Motor neuron (in vitro differentiated cells): ENCODE measurements around the gene KMT2A. TPM values are rescaled to one million over a fixed set of nuclear protein-coding genes. Genes with fewer than 3 reads are reported as not detected.

Source experiments
- ATAC-seq, 8 experiments: fragments of 200-7000 bp; cut with Tn5 transposase; replicated peaks in 6 of 8; 2 replicates each; pipeline ENCODE4 v1.8.0; 2021; ENCODE audit warnings: mild to moderate bottlenecking in 8 of 8, moderate library complexity in 8 of 8
- H3K27ac ChIP-seq, 2 donors: fragments of 250-450 bp; sonication (Bioruptor Pico); 2 replicates each; pipeline ENCODE4 v1.9.0; 2021; ENCODE audit warnings: antibody characterized with exemption in 2 of 2, mild to moderate bottlenecking in 2 of 2, moderate library complexity in 1 of 2
- H3K4me1 ChIP-seq, 2 donors: fragments of 250-450 bp; sonication (Bioruptor Pico); replicated peaks in 1 of 2; 2 replicates each; pipeline ENCODE4 v1.6.1; 2021; ENCODE audit warnings: antibody characterized with exemption in 2 of 2, mild to moderate bottlenecking in 2 of 2, moderate library complexity in 1 of 2
- H3K4me3 ChIP-seq, 5 donors: fragments of 250-450 bp; sonication (Bioruptor Pico); 2 replicates each; pipeline ENCODE4 v1.9.0; 2021; ENCODE audit warnings: antibody characterized with exemption in 5 of 5, mild to moderate bottlenecking in 5 of 5, moderate library complexity in 4 of 5
- WGBS, 10 experiments: fragments of 450-650 bp; shearing (Covaris generic); methylation state at CpG; one replicate each; pipeline ENCODE4 v1.0.0; 2022; 5-methylcytosine and 5-hydroxymethylcytosine counted together
- in situ Hi-C, 9 experiments: fragments of 400-800 bp; cut with MboI; loops; one replicate each; pipeline ENCODE4 v1.15.0; 2021; ENCODE audit warnings: low sequenced_read_pairs in 9 of 9, low pct_unique_long_range_greater_than_20kb in 2 of 9; ENCODE audit not compliant: unreplicated experiment in 9 of 9
- total RNA-seq, 8 experiments: library from RNA; unstranded; fragments of 300-600 nt; gene quantifications; 2 replicates each; pipeline versions ENCODE4 v1.2.3 to v1.2.4, GENCODE V29; 2022

Gene KMT2A
- total RNA-seq, 8 experiments from 2014 or later, result 23.2 to 70.5 (median 47.6) TPM

DNA sequence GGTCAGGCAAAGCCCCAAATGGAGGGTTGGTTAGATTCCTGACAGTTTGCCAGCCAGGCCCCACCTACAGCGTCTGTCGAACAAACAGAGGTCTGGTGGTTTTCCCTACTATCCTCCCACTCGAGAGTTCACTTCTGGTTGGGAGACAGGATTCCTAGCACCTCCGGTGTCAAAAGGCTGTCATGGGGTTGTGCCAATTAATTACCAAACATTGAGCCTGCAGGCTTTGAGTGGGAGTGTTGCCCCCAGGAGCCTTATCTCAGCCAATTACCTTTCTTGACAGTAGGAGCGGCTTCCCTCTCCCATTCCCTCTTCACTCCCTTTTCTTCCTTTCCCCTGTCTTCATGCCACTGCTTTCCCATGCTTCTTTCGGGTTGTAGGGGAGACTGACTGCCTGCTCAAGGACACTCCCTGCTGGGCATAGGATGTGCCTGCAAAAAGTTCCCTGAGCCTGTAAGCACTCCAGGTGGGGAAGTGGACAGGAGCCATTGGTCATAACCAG is 86.3 kb downstream of the KMT2A start:
- Histone ChIP-seq H3K4me1 (no peaks in the 10 kb centered on the region), H3K27ac (no peak overlapping the region), H3K4me3 (no peak overlapping the region)
- WGBS, 10 experiments, result 13 to 100% (median 76%) methylated on average over 1 to 3 of the region's 6 CpGs; no CpG with 5 or more reads in 2 of the 10 experiments
- ATAC-seq, result peak in 6 of 8 experiments; percentile 55 to 84 (median 63)
- in situ Hi-C loops, result no loop called here

DNA sequence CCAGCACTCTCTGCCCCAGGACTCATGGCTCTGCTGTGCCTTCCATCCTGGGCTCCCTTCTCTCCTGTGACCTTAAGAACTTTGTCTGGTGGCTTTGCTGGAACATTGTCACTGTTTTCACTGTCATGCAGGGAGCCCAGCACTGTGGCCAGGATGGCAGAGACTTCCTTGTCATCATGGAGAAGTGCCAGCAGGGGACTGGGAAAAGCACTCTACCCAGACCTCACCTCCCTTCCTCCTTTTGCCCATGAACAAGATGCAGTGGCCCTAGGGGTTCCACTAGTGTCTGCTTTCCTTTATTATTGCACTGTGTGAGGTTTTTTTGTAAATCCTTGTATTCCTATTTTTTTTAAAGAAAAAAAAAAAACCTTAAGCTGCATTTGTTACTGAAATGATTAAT is 88.1 kb downstream of the KMT2A start:
- H3K4me3 ChIP-seq, result no peak overlapping the region
- peaks cover 2 to 3% of the 10 kb centered on the region in 2 donors for H3K4me1 ChIP-seq
- peak in 4 of 8 experiments; percentile 6 to 47 (median 22) for ATAC-seq
- no peak overlapping the region for H3K27ac ChIP-seq
- in situ Hi-C loops, result no loop called here

GRCh38 chr11:118524757-118525470 is 88.6 kb downstream of the KMT2A start:
- ATAC-seq, result no peak
- in situ Hi-C loops, result no loop called here
- H3K4me1 ChIP-seq, result peaks cover 8 to 9% of the 10 kb centered on the region in 2 donors
- no peak overlapping the region for H3K4me3 ChIP-seq
- H3K27ac ChIP-seq, result no peak overlapping the region
- 33 to 100% (median 97%) methylated on average over 1 to 6 of the region's 6 CpGs; no CpG with 5 or more reads in 5 of the 10 experiments for whole genome bisulfite sequencing, 10 experiments

- no peak for ATAC-seq
- in situ Hi-C loops, result no loop called here
- Histone ChIP-seq H3K4me1 (peaks cover 11 to 12% of the 10 kb centered on the region in 2 donors), H3K27ac (no peak overlapping the region), H3K4me3 (no peak overlapping the region)
- WGBS, 10 experiments, result 75 to 100% (median 94%) methylated on average over 1 to 2 of the region's 2 CpGs
Observed at GRCh38 chr11:118526688-118527087, 90.4 kb downstream of the KMT2A start.

DNA sequence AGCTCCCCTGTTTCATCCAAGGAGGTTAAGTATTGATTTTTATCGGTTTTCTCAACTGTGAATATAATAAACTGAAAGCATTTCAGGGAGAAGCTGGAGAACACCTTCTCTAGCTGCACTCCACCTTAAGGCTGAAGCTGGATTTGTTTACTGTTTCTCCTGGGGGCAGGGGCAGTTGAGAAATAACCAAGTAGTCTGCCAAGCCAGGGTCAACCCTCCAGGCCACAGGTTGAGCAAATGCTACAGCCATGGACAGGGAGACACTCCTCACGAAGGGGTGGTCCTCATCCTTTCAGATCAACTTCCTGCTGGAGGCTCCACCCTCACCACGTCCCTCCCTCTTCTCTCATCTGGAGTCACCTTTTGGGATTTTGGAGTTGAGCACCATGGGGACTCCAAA is 90.8 kb downstream of the KMT2A start, which contains the start of gene TTC36:
Gene TTC36 (plus strand): TSS at position 366 of the 400 bp plus-strand sequence. CDS start 21 bp downstream, at position 387.
- WGBS, 10 experiments, result 50 to 100% (median 82%) methylated on average over 1 to 2 of the region's 3 CpGs; no CpG with 5 or more reads in 4 of the 10 experiments
- H3K4me1 ChIP-seq, result peaks cover 12 to 15% of the 10 kb centered on the region in 2 donors
- in situ Hi-C loops, result no loop called here
- H3K4me3 ChIP-seq, result no peak within 1 kb of the TSS
- ATAC-seq, result no peak
- no peak within 1 kb of the TSS for H3K27ac ChIP-seq

DNA sequence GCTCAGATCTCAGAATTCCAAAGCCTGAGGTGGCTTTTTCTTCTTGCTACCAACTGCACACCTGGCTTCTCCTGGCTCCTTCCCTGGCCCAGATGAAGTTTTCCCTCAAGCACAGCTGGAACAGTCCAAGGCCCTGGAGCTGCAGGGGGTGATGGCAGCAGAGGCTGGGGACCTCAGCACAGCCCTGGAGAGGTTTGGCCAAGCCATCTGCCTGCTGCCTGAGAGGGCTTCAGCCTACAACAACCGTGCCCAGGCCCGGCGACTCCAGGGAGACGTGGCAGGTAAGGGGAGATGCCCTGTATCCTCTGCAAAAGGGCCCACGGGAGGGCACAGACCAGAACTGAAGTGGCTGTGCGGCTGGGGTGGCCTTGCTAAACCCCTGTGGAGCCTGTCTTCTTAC is 92.2 kb downstream of the KMT2A start:
- H3K4me1 ChIP-seq, result peaks cover 12 to 15% of the 10 kb centered on the region in 2 donors
- no peak for ATAC-seq
- H3K4me3 ChIP-seq, result no peak overlapping the region
- no peak overlapping the region for H3K27ac ChIP-seq
- in situ Hi-C loops, result no loop called here
- 100% methylated on average over 1 of the region's 6 CpGs; no CpG with 5 or more reads in 8 of the 10 experiments for WGBS, 10 experiments

- 31 to 86% (median 69%) methylated on average over 1 to 5 of the region's 5 CpGs; no CpG with 5 or more reads in 2 of the 10 experiments for WGBS, 10 experiments
- H3K4me1 ChIP-seq, result peaks cover 12 to 15% of the 10 kb centered on the region in 2 donors
- H3K4me3 ChIP-seq, result peak overlapping the region; percentile 82 to 100 (median 93)
- no peak for ATAC-seq
- in situ Hi-C loops, result no loop called here
- no peak overlapping the region for H3K27ac ChIP-seq
Observed at GRCh38 chr11:118529584-118530175, 93.4 kb downstream of the KMT2A start.

GRCh38 chr11:118530180-118530682 is 93.9 kb downstream of the KMT2A start:
- H3K4me3 ChIP-seq, result peak overlapping the region; percentile 82 to 100 (median 93)
- 5 to 43% (median 20%) methylated on average over 1 to 22 of the region's 31 CpGs for WGBS, 10 experiments
- H3K4me1 ChIP-seq, result peaks cover 12 to 15% of the 10 kb centered on the region in 2 donors
- ATAC-seq, result peak in 2 of 8 experiments; percentile 8 to 9
- in situ Hi-C loops, result no loop called here
- H3K27ac ChIP-seq, result peak overlapping the region; percentile 65 to 77

DNA sequence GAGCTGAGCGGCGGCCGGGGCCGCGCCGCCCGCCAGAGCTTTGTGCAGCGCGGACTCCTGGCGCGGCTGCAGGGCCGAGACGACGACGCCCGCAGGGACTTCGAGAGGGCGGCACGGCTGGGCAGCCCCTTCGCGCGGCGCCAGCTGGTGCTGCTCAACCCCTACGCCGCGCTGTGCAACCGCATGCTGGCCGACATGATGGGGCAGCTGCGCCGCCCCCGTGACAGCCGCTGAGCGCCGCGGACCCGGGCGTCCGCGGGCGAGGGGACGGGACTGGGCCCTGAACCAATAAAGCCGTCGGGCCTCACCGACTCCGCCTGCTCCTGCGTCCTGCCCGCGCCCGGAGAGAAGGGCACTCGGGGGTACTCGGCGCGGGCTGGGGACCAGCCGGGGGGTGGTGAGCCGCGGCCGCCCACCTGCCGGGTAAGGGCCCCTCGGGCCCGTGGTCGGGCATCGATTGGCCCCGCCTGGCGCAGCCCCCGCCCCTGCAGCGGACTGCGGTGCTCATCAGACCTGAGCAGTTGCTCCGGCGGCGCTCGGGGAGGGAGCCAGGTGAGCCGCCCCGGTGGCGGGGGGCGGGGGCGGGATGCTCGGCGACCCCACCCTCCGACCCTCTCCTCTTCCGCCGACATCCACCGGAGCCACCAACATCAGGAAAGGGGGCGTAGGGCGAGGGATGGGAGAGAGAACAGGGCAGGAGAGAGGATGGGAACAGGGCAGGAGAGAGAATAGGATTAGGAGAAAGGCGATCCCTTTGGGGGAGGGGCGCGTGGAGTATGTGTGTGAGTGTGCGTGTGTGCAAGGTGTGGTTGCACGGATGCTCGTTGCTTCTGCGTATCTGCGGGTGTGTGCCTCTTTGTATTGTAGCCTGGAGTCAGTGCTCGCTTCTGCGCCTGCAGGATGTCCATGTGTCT is 94.6 kb downstream of the KMT2A start, which contains the start of gene TMEM25:
Gene TMEM25 (plus strand): TSS at position 510 of the 914 bp plus-strand sequence. CDS start 610 bp downstream, outside the sequence.
- 0 to 19% (median 4%) methylated on average over 1 to 8 of the region's 94 CpGs; no CpG with 5 or more reads in 6 of the 10 experiments for WGBS, 10 experiments
- peak; percentile 72 to 90 (median 86) for ATAC-seq
- peak within 1 kb of the TSS; percentile 82 to 100 (median 93) for H3K4me3 ChIP-seq
- peak within 1 kb of the TSS; percentile 65 to 77 for H3K27ac ChIP-seq
- peaks cover 12 to 15% of the 10 kb centered on the region in 2 donors for H3K4me1 ChIP-seq
- in situ Hi-C loops, result no loop called here

DNA sequence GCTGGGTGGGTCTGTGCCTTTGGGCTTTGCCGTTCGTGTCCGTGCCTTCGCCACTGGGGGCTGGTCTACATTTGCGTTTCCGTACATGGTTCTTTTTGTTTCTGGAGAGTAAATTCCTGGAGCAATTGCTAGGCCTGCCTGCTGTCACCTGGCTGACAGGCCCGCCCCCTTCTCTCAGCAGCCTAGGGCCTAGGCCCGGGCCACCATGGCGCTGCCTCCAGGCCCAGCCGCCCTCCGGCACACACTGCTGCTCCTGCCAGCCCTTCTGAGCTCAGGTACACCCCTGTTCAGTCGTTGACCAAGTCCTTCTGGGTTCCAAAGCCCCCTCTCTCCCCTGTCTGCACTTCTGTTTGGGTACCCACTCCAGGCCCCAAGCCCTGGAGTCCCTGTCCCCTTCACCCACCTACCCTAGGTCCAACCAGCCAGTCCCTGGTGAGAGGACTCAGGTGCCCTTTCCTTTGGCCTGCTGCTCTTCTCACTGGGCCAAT is 95.3 kb downstream of the KMT2A start:
- ATAC-seq, result peak in 4 of 8 experiments; percentile 2 to 11 (median 6)
- H3K4me1 ChIP-seq, result peaks cover 12 to 15% of the 10 kb centered on the region in 2 donors
- 0 to 100% (median 53%) methylated on average over 1 to 5 of the region's 12 CpGs; no CpG with 5 or more reads in 5 of the 10 experiments for WGBS, 10 experiments
- no peak overlapping the region for H3K27ac ChIP-seq
- peak overlapping the region; percentile 82 to 100 (median 93) for H3K4me3 ChIP-seq
- in situ Hi-C loops, result no loop called here

- peak overlapping the region; percentile 82 to 100 (median 93) for H3K4me3 ChIP-seq
- 100% methylated on average over 2 of the region's 10 CpGs; no CpG with 5 or more reads in 9 of the 10 experiments for WGBS, 10 experiments
- in situ Hi-C loops, result no loop called here
- H3K4me1 ChIP-seq, result peaks cover 12 to 15% of the 10 kb centered on the region in 2 donors
- no peak overlapping the region for H3K27ac ChIP-seq
- ATAC-seq, result no peak
Observed at GRCh38 chr11:118532091-118532490, 95.8 kb downstream of the KMT2A start.
